Stimulated activated CD8-positive, alpha-beta memory T cell treated with anti-CD3 and anti-CD28 coated beads, Interleukin-7, amount 100 ng/mL, for 48 hours (primary cell): ENCODE measurements around the gene PTGES2.

Experiments
- DNase-seq, 2 donors: peaks; one replicate each; pipeline ENCODE4 v3.0.0-alpha.2; 2020; ENCODE audit warnings: low read depth in 1 of 2; ENCODE audit errors: extremely low read depth in 1 of 2

The PTGES2 gene

DNA sequence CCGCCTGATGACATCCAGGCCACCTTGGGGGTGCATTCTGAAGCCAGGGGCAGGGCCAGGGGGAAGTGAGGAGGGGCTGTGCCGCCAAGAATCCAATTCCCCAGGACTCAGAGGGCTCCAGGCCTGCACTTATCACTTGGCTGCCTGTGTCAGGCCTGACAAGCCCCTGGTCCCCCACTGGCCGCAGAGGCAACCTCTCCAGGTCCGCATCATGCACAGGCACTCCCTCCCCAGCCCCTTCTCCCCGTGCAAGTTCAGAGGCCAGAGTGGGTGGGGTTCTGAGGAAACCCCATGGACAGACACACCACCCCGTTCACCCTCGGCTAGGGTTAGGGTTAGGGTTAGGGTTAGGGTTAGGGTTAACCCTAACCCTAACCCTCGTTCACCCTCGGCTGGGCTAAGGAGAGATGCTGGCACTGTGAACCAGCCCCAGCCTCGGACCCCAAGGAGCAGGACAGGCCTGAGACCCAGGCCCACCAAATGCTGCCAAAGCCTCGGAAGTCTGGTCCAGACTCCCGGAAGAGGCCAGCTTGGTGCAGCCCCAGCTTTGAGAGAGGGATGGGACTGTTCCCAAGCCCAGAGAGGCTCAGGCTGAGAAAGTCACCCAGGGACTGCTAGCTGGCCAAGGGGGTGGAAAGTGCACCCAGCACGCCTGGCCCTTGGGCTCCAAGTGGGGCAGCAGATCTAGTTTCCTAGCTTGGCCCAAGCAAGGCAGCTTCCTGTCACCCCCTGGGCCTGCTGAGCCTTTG is 26.6 kb upstream of the PTGES2 start:
- no peak for DNase-seq

DNA sequence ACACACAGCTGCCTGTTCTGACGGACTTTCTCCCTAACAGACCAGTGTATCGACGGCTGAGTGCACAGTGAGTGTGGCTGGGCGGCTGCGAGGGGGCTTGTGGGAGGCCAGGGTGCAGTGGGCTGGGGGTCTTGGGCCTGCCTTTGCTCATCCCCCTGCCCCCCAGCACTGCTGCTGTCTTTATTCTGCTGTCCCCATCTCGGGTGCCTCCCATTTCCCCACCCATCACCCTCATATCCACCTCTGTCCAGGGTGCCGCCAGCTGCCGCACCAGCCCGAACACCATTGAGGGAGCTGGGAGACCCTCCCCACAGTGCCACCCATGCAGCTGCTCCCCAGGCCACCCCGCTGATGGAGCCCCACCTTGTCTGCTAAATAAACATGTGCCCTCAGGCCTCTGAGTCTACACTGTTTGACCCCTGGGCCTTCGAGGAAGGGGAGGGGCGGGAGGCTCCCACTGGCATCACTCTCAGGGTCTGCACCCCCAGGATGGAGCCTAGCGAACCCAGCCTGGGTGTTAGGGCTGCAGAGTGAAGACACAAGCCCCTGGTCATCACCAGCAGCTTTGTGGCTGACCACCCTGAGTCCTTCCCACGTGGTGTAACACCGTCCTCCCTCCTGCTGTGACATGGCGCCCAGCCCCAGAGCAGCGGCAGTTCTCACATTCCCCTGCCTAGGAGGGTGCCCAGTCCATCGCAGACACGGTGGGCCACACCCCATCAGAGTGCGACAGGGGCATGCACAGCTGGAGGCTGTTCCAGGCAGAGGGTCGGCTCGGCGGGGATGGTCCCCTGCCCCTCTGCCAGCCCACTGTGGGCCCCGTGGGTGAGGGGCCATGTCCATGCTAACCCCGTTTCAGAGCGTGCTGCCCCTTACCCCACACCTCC is 25.8 kb upstream of the PTGES2 start:
- DNase-seq, result no peak

DNA sequence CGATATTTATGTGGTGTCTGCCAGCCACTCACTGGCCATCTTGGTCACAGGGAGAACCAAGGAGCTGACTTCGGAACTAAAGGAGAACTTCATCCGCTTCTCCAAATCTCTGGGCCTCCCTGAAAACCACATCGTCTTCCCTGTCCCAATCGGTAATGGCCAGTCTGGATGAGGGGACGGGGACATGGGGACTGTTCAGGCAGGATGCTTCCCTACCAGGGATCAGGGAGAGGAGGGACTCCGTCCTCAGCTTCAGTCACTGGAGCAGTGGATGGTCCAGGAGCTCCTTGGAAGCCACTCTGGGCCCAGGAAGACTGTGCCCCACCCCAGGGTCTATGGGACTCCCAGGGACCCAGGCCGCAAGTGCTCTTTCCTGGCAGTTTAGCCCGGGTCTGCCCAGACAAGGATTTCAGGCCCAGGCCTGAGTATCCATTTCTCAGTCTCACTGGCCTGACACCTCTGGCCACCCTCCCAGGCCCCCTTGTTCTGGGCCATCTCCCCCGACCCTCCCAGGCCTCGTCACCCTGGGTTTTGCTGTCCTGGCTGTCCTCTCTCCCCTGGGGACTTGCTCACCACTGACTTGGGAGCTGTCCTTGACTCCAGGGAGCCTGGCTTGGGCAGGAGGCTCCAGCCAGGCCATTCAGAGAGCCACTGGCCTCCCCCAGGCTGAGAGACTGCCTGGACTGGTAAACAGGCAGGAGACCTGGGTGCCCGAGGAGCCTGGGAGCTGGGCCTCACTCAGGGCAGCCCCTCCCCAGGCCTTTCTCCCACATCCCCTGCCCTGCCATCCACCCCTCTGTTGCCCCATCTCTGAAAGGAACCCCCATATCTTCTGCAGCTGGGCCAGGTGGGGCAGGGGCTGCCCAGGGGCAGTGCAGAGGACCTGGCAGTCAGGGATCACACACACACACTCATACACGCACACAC is 24.9 kb upstream of the PTGES2 start:
- DNase-seq, result no peak

DNA sequence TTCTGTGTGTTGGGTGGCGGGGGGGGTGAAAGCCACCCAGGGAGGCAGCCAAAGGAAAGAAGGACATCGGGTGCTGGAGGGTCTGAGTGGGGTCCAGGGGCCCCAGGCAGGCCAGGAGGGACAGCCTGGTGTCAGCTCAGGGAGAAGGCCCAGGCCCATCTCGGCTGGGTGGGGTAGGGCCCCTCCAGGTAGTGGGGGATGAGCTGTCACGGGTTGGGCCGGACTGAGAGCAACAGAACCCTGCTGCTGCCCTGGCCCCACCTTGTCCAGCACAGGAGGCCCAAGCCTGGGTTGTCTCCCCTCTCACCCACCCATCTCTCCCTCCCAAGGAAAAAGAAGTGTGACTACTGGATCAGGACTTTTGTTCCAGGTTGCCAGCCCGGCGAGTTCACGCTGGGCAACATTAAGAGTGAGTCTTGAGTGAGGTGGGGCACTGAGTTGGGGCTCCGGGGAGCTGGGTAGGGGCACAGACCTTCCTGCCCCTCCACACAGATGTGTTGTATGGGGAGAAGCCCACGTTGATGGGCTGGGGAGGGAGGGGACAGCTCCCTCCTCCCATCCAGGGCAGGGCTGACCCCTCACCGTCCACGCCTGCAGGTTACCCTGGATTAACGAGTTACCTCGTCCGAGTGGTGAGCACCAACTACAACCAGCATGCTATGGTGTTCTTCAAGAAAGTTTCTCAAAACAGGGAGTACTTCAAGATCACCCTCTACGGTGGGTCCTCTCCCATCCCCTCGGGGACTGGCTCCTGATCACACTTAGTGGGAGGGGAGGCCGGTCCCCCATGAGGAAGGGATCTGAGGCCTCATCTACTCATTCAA is 24.0 kb upstream of the PTGES2 start:
- no peak for DNase-seq

DNA sequence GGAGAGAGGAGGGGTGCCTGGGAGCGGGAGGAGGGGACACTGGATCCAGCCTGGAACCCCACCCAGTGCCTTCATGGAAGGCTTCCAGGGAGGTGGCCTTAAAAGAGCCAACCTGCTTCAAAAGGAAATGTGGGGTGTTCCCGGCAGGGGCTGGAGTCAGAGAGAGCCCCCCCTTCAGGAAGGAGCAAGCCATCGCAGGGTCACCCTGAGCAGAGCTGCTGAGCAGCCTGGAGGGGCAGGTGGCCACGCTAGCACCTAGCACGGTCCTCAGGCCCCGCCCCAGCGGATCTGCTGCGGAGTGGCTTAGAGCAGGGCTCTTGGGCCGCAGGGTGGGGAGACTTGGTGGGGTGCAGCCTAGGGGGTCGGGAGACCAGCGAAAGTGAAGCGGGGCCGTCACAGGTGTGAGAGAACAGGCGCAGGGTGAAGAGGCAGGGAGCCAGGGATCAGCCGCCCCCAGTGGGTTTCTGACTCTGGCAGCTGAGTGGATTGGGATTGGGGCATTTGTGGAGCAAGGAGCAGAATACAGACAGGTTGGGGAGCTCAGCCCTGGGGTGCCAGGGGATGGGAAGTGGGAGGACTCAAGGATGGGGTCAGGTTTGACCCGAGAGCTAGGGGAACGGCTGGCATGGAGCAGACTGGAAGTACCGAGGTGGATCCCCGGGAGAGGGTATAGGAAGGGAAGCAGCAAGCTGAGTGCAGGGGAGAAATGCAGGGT is 23.2 kb upstream of the PTGES2 start:
- no peak for DNase-seq

DNA sequence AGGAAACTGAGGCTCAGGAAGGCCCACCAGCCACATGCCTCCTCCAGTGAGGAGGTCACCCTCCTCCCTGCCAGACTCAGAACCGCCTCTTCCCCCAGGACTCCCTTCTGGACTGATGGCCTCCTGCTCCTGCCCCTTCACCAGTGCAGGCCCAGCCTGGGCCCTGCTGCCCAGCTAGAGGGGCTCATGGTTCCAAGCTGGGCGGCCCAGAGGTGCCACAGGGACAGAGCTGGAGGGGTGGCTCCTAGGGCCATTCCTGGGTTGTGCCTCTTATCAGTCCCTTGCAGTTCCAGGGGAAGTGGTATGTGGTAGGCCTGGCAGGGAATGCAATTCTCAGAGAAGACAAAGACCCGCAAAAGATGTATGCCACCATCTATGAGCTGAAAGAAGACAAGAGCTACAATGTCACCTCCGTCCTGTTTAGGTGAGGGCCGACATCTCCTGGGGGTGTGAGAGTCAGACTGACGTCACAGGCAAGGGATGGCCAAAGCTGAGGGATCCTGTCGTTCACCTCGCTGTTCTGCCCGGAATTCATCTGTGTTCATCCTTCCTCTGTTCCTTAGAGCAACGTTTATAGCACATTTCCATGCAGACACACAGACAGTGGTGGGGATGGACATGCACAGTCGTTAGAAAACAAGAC is 22.5 kb upstream of the PTGES2 start:
- no peak for DNase-seq

DNA sequence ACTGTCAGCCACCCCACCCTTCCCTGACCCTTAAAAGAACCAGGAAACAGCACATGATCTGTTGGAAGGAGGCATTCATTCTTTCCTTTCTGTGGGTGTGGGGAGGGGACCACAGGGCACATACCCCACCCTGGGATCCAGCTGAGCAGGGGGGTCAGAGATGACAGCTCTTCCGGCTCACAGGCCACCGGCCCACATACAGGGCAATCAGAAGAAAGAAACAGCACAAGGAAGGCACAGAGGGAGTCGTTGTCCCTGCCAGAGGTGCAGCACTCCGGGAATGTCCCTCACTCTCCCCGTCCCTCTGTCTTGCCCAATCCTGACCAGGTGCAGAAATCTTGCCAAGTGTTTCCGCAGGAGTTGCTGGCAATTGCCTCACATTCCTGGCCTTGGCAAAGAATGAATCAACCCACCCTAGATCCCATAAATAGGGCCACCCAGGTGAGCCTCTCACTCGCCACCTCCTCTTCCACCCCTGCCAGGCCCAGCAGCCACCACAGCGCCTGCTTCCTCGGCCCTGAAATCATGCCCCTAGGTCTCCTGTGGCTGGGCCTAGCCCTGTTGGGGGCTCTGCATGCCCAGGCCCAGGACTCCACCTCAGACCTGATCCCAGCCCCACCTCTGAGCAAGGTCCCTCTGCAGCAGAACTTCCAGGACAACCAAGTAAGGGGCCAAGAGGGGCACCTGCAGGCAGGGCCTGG is 21.6 kb upstream of the PTGES2 start, which contains the start of gene LCN2:
LCN2 (plus strand) TSS at position 453 of the 701 bp plus-strand sequence; CDS start at position 526, 73 bp downstream.
- no peak for DNase-seq

DNA sequence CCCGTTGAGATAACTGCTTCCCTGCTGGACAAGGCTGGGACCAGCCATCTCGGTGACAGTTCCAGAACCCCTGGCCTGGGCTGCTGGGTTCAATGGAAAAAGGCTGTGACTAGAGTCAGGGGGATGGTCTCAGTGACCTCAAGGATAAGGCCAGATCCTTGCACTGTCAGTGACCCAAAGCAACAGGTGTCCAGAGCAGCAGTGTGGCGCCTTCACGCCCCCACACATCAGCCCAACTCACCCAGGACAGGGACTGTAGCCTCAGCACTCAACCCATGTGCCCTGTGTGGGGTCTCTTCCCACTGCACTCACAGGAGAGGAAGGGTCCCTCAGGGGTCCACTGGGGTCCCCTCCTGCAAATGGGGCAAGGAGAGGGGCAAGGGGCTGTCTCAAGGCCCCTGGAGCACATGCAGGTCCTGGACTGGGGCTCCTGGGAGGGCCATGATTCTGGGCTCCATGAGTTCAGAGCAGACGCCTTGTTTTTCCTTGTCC is 21.0 kb upstream of the PTGES2 start:
- no peak for DNase-seq

DNA sequence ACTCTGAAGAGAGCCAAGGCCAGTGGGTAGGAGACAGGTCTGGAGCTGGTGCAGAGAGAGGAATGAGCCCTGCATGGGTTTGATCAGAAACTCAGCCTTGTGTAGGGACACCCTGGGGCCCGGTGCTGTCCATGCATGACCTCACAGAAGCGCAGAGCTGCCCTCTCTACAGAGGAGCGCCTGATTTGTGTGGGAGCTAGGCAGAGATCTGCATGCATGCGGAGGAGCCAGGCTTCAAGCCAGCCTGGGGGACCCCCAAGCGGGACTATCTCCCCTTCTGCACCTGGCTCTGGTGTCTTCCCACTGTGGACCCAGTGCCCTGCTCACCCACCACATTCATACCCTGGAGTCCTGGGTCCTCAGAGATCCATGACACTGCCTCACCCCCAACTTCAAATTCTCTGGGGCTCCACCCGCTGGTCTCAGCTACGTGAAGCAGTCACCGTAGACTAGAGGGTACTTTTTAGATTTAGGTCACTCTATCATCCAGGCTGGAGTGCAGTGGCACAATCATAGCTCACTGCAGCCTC is 19.1 kb upstream of the PTGES2 start:
- no peak for DNase-seq

DNA sequence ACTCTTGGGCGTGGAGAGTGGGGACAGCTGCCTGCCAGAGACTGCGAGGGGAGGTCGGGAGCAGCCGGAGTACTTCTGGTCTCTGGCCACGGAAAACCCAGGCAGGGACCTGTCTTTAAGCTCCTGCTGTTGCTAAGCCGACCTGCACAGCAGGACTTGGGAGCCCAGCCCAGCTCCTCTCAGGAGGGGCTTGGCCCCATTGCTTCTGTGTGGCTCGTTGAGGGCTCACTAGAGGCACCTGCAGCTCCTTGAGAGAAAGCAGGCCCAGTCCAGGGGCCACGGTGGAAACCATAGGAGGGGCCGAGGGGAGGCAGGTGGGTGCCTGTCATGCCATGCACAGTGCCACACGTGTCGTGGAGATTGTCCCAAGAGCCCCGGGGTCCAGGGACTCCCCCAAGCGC is 18.4 kb upstream of the PTGES2 start:
- no peak for DNase-seq

DNA sequence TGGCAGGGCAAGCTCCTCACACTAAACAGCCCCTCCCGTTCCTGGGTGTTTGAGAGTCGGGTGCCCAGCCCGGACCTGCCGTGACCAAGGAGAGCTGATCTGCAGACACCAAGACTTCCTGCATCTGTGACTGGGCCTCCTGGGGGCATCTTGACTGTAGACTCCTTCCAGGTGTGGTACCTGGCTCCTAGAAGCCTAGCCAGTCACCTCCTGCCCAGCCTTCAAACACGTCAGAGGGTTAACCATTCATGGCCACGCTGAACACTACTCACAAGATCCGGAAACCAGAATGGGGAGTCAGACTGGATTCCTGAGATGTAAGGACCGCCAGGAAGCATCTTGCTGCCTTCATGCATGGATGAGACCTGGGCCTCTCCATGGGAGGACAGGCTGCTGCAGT is 18.0 kb upstream of the PTGES2 start:
- no peak for DNase-seq

DNA sequence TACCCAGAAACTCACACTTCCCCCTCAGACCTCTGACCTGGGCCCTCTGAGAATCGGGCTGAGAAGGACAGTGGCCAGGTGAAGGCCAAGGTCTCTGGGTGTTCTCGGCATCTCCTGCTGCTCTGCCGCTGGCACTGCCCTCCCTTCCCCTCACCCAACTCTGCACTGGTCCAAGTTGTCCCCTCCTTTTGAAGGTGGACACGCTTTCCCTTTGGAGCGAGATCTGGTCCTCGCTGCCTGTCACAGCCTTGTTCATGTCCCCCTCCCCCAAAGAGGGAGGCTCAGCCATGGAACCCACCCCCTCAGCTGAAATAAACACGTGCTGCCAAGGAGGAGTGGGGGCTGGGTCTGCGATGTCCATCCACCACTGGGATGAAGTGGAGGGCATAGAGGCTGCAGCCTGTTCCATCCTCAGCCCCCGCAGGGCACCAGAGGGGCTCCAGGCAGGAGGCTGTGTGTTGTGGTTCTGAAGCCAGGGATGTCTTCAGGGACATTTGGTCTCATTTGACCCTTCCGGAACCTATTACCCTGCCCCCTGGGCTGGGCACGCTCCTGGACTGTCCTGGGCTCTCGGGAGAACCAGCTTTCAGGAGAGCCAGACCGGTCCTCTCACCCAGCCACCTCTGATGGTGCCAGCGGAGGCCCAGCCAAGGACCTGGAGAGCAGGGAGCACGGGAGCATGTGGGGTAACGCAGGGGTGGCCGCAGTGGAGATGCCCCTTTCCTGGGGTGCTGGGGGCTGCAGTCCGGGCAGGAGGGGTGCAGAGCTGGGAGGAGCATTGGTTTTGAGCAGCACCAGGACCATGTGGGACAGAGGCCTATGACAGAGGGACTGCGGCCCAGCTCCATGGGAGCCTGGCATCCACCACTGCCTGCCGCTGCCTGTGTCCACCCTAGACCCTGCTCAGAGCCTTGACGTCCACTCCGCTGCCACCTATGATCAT is 17.0 kb upstream of the PTGES2 start:
- DNase-seq, result no peak

DNA sequence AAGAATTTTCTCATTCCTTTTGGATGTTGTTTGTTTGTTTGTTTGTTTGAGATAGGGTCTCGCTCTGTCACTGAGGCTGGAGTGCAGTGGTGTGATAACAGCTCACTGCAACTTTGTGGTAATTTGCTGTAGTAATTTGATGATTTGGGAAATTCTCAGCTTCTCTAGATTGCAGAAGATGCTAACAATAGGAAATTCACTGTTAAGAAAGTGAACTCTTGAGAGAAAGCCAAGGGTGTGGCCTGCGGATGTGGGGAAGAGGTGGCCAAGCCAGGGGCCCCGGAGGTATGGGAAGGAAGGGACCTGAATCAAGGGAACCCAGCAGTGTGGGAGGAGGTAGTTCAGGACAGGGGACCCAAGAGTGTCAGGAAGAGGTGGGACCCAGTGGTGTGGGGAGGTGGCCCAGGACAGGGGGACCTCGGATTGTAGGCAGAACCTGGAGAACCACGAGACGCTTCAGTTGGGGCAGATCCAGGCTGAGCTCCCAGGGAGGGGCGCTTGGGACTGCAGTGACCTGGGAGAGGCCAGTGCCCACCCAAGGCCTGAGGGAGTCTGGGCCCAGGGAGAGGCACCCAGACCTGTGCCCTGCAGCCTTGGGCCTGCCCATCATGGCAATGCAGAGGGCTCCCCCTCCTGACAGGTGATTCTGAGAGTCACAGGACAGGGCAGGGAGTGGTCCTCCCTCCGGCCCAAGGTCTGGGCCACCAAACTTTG is 16.2 kb upstream of the PTGES2 start:
- no peak for DNase-seq

DNA sequence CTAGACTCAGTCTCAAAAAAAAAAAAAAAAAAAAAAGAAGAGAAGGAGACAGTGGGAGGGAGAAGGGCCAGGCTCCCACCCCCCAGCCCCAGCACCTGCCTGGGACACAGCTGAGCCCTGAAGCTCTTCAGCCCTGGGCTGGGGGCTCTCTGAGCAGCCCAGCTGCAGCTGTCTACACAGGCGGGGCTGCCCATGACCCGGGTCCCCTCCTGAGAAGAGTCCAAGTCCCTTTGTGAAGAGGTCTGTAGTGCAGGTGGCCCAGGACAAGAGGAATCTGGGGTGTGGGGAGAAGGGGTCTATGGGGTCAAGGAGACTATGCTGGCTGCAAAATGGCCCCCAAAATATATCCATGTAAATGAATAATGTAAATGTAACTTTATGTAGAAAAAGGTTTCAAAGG is 15.1 kb upstream of the PTGES2 start:
- no peak for DNase-seq

DNA sequence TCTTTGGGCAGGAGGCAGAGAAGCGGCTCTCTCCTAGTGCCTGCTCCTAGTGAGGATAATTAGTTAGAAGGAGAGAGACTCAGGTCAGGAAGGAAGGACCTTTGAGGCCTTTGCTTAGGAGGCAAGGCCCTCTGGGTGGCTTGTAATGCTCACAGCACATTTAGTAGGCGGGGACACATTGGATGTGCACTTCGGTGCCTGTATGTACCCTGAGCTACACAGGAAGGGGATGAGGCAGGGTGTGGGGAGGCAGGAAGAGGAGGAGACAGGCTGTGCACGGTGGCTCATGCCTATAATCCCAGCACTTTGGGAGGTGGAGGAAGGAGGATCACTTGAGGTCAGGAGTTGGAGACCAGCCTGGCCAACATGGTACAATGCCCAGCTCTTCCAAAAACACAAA is 14.5 kb upstream of the PTGES2 start:
- no peak for DNase-seq

DNA sequence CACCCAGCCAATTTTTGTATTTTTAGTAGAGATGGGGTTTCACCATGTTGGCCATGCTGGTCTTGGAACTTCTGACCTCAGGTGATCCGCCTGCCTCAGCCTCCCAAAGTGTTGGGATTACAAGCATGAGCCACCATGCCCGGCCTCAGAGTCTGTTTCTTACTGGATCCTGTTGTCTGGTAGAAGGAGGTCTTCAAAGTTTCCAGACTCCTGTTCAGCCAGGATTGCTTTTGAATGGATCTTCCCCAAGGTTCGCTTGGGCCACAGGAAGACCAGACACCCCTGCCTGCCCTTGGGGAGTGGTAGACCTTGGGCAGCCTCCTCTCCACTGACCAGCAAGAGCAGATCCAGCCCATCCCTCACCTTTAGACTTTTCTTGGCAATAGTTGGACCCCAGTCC is 14.1 kb upstream of the PTGES2 start:
- DNase-seq, result no peak
